OCI-LY7 (cell line): ENCODE measurements around the gene CRTC2. TPM values are rescaled to one million over a fixed set of nuclear protein-coding genes. Genes with fewer than 3 reads are reported as not detected.
"Not testable (repeated sequence)": the region's sequence is repeated elsewhere in the genome, so short reads cannot be mapped to it uniquely, and the experiment has no call there.

Experiments used
- BruUV-seq: library from RNA; stranded (reverse); fragments of 400-500 nt; replicated peaks from 2 replicates; lab custom pipeline; 2021; lab: Mats Ljungman, UMichigan
- CTCF ChIA-PET: fragments of 300-600 bp; sonication (Branson Sonifier 250); formaldehyde crosslinking; loops from one replicate; lab custom pipeline; 2022; ENCODE audit warnings: antibody characterized with exemption; ENCODE audit not compliant: unreplicated experiment; lab: Charles Lee
- POLR2A ChIA-PET: fragments of 300-600 bp; sonication (Branson Sonifier 250); formaldehyde crosslinking; loops from one replicate; lab custom pipeline; 2022; ENCODE audit warnings: antibody characterized with exemption; lab: Charles Lee
- DNase-seq: peaks from one replicate; pipeline ENCODE4 v3.0.0-alpha.2; 2015; ENCODE audit warnings: low spot score
- H2AFZ ChIP-seq: fragments of 200-600 bp; sonication (generic), shearing (Covaris generic); 2 replicates; pipeline ENCODE4 v1.6.1; 2014; ENCODE audit warnings: mild to moderate bottlenecking, antibody characterized with exemption, low read length, moderate library complexity
- H3K27ac ChIP-seq: fragments of 200-600 bp; sonication (generic); 2 replicates; pipeline ENCODE4 v1.5.1; 2014; ENCODE audit warnings: mixed run types, low read depth, mild to moderate bottlenecking, moderate library complexity, low read length, inconsistent platforms; ENCODE audit not compliant: poor library complexity, severe bottlenecking
- H3K36me3 ChIP-seq: fragments of 200-600 bp; sonication (generic); 2 replicates; pipeline ENCODE4 v1.6.1; 2014; ENCODE audit warnings: mild to moderate bottlenecking, antibody characterized with exemption, low read length, moderate library complexity, mixed read lengths; ENCODE audit not compliant: insufficient read depth
- H3K4me1 ChIP-seq: fragments of 200-600 bp; sonication (generic); 2 replicates; pipeline ENCODE4 v1.5.1; 2014; ENCODE audit warnings: mild to moderate bottlenecking, low read length; ENCODE audit not compliant: insufficient read depth, poor library complexity, severe bottlenecking
- H3K4me2 ChIP-seq: fragments of 200-600 bp; sonication (generic); 2 replicates; pipeline ENCODE4 v1.6.1; 2014; ENCODE audit warnings: mild to moderate bottlenecking, low read length
- H3K4me3 ChIP-seq: fragments of 200-600 bp; sonication (generic); 2 replicates; pipeline ENCODE4 v1.5.1; 2014; ENCODE audit warnings: mild to moderate bottlenecking, low read depth, low read length; ENCODE audit not compliant: poor library complexity, severe bottlenecking
- H3K79me2 ChIP-seq: fragments of 200-600 bp; sonication (generic); 2 replicates; pipeline ENCODE4 v1.6.1; 2016; ENCODE audit warnings: low read depth, mild to moderate bottlenecking, low read length, moderate library complexity, mixed read lengths; ENCODE audit not compliant: insufficient read depth
- H3K9me2 ChIP-seq: fragments of 200-600 bp; sonication (generic); 2 replicates; pipeline ENCODE4 v1.6.1; 2016; ENCODE audit warnings: mild to moderate bottlenecking, low read length, mixed read lengths; ENCODE audit not compliant: insufficient read depth
- H3K9me3 ChIP-seq: fragments of 200-600 bp; sonication (generic); 2 replicates; pipeline ENCODE4 v1.6.1; 2014; ENCODE audit warnings: mild to moderate bottlenecking, mixed run types, low read length, mixed read lengths
- H4K20me1 ChIP-seq: fragments of 200-600 bp; sonication (generic); 2 replicates; pipeline ENCODE4 v1.6.1; 2014; ENCODE audit warnings: mild to moderate bottlenecking, antibody characterized with exemption, low read length, moderate library complexity, mixed read lengths; ENCODE audit not compliant: insufficient read depth
- CTCF ChIP-seq: fragments of 200-600 bp; sonication (generic); conservative IDR thresholded peaks from 2 replicates; pipeline ENCODE4 v1.5.1; 2014; ENCODE audit warnings: mild to moderate bottlenecking, antibody characterized with exemption, low read length, moderate library complexity, mixed read lengths
- EZH2phosphoT487 ChIP-seq: fragments of 200-600 bp; sonication (generic); IDR thresholded peaks from 2 replicates; pipeline ENCODE4 v1.6.1; 2018; ENCODE audit warnings: low read depth, borderline replicate concordance, mild to moderate bottlenecking, mixed run types, antibody characterized with exemption, low read length, moderate library complexity, mixed read lengths
- intact Hi-C: fragments of 100-400 bp; cut with micrococcal nuclease; formaldehyde crosslinking; loops from one replicate; pipeline ENCODE4 v1.10.0; 2022; ENCODE audit not compliant: unreplicated experiment
- total RNA-seq, 2 experiments: library from RNA; depleted of rRNA in 1 of 2; stranded (reverse); fragments of >200 nt in 1 of 2; shearing (Covaris generic) in 1 of 2; gene quantifications; 2 replicates each; pipeline ENCODE4 v1.2.3, GENCODE V29; 2014 to 2022

CRTC2 gene
- total RNA-seq, 2 experiments from 2014 or later, result 15.6 to 65.6 TPM

GRCh38 chr1:153984123-153984894, 25.9 kb upstream of the CRTC2 start:
- no TSS peak for BruUV-seq
- no peak for DNase-seq
- CTCF ChIA-PET, result no interaction called here
- H3K4me2 ChIP-seq, result peak overlapping the region; percentile 4; the same call in 1 of the 2 replicates
- POLR2A ChIA-PET, result interaction anchor here (0.6 to 1.0 kb wide), 3 partner anchors 21 to 175 kb away, joined by 3 to 5 read pairs (median 3); partner anchors contain the start of gene SLC39A1
- TF ChIP-seq EZH2phosphoT487 (no peak), CTCF (no peak)
- no peaks in the 10 kb centered on the region for H4K20me1 ChIP-seq
- H3K27ac ChIP-seq, result no peak overlapping the region
- H2AFZ ChIP-seq, result peak overlapping the region; percentile 98; the same call in 1 of the 2 replicates
- H3K36me3 ChIP-seq, result no peaks in the 10 kb centered on the region
- no peaks in the 10 kb centered on the region for H3K9me2 ChIP-seq
- no peak overlapping the region for H3K4me3 ChIP-seq
- peaks cover 31% of the 10 kb centered on the region for H3K4me1 ChIP-seq
- H3K79me2 ChIP-seq, result peaks cover under 1% of the 10 kb centered on the region; the same call in 1 of the 2 replicates
- no peaks in the 10 kb centered on the region for H3K9me3 ChIP-seq
- intact Hi-C loops, result loop anchor here (10.0 kb wide), 1 partner anchor 470 kb away; no protein-coding TSS in a partner anchor

GRCh38 chr1:153981735-153982134, 23.3 kb upstream of the CRTC2 start:
- H2AFZ ChIP-seq, POLR2A ChIA-PET, H3K4me3 ChIP-seq, H3K36me3 ChIP-seq, H3K9me3 ChIP-seq, DNase-seq, CTCF ChIA-PET, H3K4me2 ChIP-seq, H3K9me2 ChIP-seq, BruUV-seq, H3K27ac ChIP-seq, H4K20me1 ChIP-seq: not testable (repeated sequence)
- Histone ChIP-seq H3K4me1 (peaks cover 32% of the 10 kb centered on the region), H3K79me2 (peaks cover 20% of the 10 kb centered on the region)
- intact Hi-C loops, result loop anchor here (10.0 kb wide), 1 partner anchor 467 kb away; no protein-coding TSS in a partner anchor

GRCh38 chr1:153979091-153979490, 20.7 kb upstream of the CRTC2 start:
- H3K4me1 ChIP-seq, result peaks cover 22% of the 10 kb centered on the region
- H3K9me3 ChIP-seq, H4K20me1 ChIP-seq, BruUV-seq, DNase-seq, H3K9me2 ChIP-seq, intact Hi-C loops, H2AFZ ChIP-seq, H3K27ac ChIP-seq: not testable (repeated sequence)
- ChIA-PET POLR2A (interaction anchor here (0.6 to 5.1 kb wide), 6 partner anchors 12 to 155 kb away, joined by 4 to 54 read pairs (median 5); partner anchors contain the start of genes CREB3L4, RPS27 and SLC39A1), CTCF (interaction anchor here (1.7 kb wide), 1 partner anchor 8 kb away, joined by 6 read pairs; the partner anchor contains the start of gene RAB13)
- peaks cover 22% of the 10 kb centered on the region for H3K36me3 ChIP-seq
- peak overlapping the region; percentile 86 for H3K4me3 ChIP-seq
- peak overlapping the region; percentile 82 for H3K4me2 ChIP-seq
- peaks cover 37% of the 10 kb centered on the region for H3K79me2 ChIP-seq
